ENCODE data around the gene TSPAN14.

TSPAN14 gene

GRCh38 chr10:80487791-80488538, 33.9 kb downstream of the TSPAN14 start:
- DNase-seq (ENCODE audit: low read depth), result no peak

- no peak for DNase-seq (ENCODE audit: low read depth)
Measured at GRCh38 chr10:80488539-80489066, 34.5 kb downstream of the TSPAN14 start.

GRCh38 chr10:80489371-80490112, 35.4 kb downstream of the TSPAN14 start:
- DNase-seq (ENCODE audit: low read depth), result no peak

GRCh38 chr10:80491251-80492102, 37.4 kb downstream of the TSPAN14 start:
- no peak for DNase-seq (ENCODE audit: low read depth)

- no peak for DNase-seq (ENCODE audit: low read depth)
Measured at GRCh38 chr10:80492848-80493521, 38.9 kb downstream of the TSPAN14 start.

GRCh38 chr10:80493522-80494051, 39.5 kb downstream of the TSPAN14 start:
- DNase-seq (ENCODE audit: low read depth), result peak; percentile 77

DNA sequence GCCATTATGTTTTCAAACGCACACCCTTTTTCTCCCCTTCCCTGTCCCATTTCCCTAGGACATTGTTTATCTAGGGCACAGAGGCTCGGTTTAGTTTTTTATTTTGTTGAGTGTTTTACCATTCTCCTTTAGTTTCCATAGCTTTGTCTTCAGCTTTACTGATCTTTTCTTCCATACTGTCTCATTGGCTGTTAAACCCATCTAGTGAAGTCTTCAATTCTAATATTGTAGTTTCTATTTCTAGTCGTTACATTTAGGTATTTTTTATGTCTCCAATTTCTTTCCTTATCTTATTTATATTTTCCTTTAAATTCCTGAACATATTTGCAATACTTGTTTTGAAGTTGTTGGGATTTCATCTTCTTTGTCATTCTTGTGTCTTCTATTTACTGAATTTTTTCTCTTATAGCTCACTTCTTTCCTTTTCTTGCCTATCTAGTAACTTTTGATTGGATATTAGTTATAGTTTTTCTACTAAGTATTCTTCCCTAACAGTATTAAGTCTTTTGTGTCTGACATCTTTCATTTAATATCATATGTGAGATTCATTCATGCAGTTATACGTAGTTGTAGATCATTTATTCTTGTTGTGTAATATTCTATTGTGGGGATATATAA, 42.6 kb downstream of the TSPAN14 start:
- no peak for DNase-seq (ENCODE audit: low read depth)

DNA sequence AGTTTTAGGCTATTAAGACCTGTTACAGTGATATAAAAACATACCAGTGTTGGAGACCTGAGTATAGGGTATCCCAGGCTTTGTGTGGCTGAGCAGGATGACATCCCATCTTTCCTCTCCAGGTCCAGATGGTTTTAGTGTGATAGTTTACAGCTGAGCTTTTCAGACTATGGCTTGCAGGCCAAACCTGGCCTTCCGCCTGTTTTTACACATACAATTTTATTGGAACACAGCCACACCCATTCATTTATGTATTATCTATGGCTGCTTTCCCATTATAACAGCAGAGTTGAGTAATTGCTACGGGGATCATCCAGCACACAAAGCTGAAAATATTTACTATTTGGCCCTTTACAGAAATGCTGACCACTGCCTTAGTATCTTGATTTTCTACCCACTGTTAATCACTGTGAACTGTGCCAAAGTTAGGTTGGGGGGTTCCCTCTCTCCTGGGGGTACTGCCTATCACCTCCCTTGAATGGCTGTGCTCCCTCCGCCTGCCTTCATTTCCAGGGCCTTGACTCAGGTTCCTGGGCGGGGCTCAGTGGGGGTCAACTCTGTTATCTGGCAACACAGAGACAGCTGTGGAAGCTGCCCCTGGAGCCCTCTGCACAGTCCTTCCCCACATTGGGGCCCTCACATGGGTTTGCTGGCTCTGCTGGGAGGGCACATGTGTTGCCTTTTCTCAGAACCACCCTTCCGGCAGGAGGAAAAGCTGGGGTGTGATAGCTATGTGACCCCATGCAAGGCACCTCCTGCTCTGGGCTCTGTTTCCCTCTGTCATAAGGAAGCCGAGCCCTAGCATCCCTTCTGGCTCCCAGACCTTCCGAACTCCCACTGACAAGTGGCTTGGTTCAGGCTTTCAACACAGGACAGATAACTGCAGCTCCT, 43.3 kb downstream of the TSPAN14 start:
- no peak for DNase-seq (ENCODE audit: low read depth)

- DNase-seq (ENCODE audit: low read depth), result no peak
Measured at GRCh38 chr10:80498078-80498832, 44.1 kb downstream of the TSPAN14 start.

- DNase-seq (ENCODE audit: low read depth), result peak; percentile 96
Measured at GRCh38 chr10:80498833-80499741, 45.0 kb downstream of the TSPAN14 start.

GRCh38 chr10:80500572-80501380, 46.7 kb downstream of the TSPAN14 start:
- no peak for DNase-seq (ENCODE audit: low read depth)

DNA sequence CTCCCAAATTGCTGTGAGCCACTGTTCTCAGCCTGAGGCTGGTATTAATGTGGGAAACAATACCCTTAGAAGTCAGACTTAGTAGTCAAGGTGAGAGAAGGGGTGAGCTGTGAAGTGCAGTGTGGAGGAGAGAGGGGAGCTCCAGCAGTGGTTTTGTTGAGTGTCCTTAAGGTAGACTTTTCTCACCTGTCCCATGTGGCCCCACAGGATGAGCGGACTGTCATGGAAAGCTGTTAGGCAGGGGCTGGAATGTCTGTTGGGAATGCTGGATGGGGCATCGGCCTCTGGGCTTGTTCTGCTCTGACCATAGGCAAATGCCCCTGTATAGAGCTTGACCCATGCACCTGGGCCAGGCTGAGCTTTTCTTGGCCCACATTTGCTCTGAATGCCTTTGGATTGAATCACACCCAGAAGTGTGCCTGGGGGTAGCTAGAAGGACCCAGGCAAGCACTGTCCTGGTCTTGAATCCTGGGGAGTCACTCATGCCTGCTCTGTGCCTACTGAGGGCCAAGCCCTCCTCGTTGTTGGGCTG, 47.3 kb downstream of the TSPAN14 start:
- DNase-seq (ENCODE audit: low read depth), result no peak

GRCh38 chr10:80501913-80502521, 47.9 kb downstream of the TSPAN14 start:
- DNase-seq (ENCODE audit: low read depth), result no peak

DNA sequence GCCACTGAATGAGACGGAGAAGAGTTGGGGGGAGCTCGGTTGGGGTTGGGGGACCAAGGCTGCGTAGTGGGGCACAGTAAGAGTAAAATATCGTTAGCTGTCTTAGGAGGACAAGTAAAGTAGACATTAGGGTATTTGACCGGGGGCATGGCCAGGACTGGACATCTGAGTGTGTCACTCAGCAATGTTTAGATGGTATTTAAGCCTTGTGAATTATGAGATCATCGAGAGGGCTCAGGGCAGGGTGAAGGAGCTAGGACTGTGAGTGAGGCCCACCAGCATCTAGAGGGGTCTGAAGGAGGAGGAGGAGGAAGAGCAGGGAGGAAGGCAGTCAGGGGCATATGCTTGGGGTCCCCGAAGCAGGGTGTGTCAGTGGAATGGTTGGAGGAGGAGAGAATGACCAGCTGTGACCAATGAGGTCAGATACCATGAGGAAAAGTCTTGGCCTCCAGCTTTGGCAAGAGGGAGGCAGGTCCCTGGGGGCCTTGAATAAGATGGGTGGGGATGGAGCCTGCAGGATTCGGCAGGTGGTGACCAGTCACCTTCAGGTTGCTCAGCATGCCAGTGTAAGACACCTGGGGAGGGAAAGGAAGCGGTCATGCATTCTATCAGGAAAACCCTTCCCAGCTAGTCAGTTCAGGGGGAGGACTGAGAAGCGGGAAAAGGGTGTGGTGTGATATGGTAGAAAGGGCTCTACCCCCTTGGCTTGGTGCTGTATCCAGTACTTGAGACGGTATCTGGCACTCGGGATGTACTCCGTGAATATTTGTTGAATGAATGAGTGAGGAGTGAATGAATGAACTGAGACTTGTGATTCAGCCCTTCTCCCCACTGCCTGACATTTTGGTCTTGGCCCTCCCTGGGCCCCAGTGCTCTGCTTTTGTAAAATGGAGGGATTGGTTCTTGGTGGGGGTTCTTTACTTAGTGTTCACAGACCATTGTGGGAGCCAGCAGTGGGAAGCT, 48.8 kb downstream of the TSPAN14 start:
- no peak for DNase-seq (ENCODE audit: low read depth)

- no peak for DNase-seq (ENCODE audit: low read depth)
Measured at GRCh38 chr10:80503584-80504157, 49.6 kb downstream of the TSPAN14 start.

Measured in GM04503 (cell line).